ENCODE data around the gene ELF2. TPM values are rescaled to one million over a fixed set of nuclear protein-coding genes. Genes with fewer than 3 reads are reported as not detected.

ELF2 gene
- total and polyA plus RNA-seq, 2 donors (not counting 3 experiments of a cell fraction or from before 2014, with no cell fraction given): 16.4 to 35.1 TPM

- Histone ChIP-seq H4K20me1 (replicated peaks; ENCODE audit: control insufficient read depth, extremely low read depth, insufficient read depth, low read length) (peaks cover 7% of the 10 kb centered on the region), H3K9me1 (replicated peaks; ENCODE audit: control insufficient read depth, extremely low read depth, insufficient read depth, low read length) (no peaks in the 10 kb centered on the region), H2AFZ (ENCODE audit: low read depth, low read length) (peak overlapping the region; percentile 56), H3K36me3 (ENCODE audit: control insufficient read depth in 2 of 2, extremely low read depth in 1 of 2, insufficient read depth in 2 of 2, low read length in 2 of 2) (no peaks in the 10 kb centered on the region), H3K4me1 (ENCODE audit: control insufficient read depth, extremely low read depth, insufficient read depth, low read length) (peaks cover 7% of the 10 kb centered on the region), H3K27ac (ENCODE audit: insufficient read depth, low read depth, low read length) (peak overlapping the region; percentile 79), H3K27me3 (ENCODE audit: control insufficient read depth in 2 of 2, insufficient read depth in 2 of 2, low read length in 2 of 2) (no peaks in the 10 kb centered on the region), H3K4me2 (ENCODE audit: insufficient read depth, low read length) (peak overlapping the region; percentile 99), H3K4me3 (replicated peaks in 1 of 3; ENCODE audit: insufficient read depth in 1 of 3, low read depth in 1 of 3, low read length in 3 of 3) (peak overlapping the region; percentile 84 to 91 (median 90)), H3K79me2 (ENCODE audit: control insufficient read depth, insufficient read depth, low read length) (peaks cover 5% of the 10 kb centered on the region), H3K9me3 (replicated peaks; ENCODE audit: control insufficient read depth, insufficient read depth, low read length) (no peaks in the 10 kb centered on the region), H3K9ac (replicated peaks; ENCODE audit: extremely low read depth, insufficient read depth, low read length) (peak overlapping the region; percentile 85)
- FAIRE-seq: no peak
- CTCF ChIA-PET: interaction anchor here (1.0 to 4.0 kb wide), 5 partner anchors 10 to 145 kb away, joined by 3 to 37 read pairs (median 13); no protein-coding TSS in a partner anchor
- dilution Hi-C loops (cut with MboI; ENCODE audit: extremely low pct_ligation_motif_present, low sequenced_read_pairs) (no loop called here), intact Hi-C loops (cut with micrococcal nuclease) (loop anchor here (1.0 to 2.0 kb wide), 4 partner anchors 77 to 381 kb away; partner anchors contain the start of genes MGARP, NOCT and SETD7)
- POLR2A ChIA-PET: interaction anchor here (1.5 to 1.8 kb wide), 2 partner anchors 126 to 145 kb away, joined by 3 to 7 read pairs; partner anchors contain the start of gene NAA15
- TF ChIP-seq POLR2AphosphoS5 (IDR thresholded peaks at IDR 0.05; ENCODE audit: insufficient read depth, low read depth, low read length) (no peak), EZH2 (IDR thresholded peaks at IDR 0.05; ENCODE audit: borderline replicate concordance, low read depth, low read length, severe bottlenecking) (peak; percentile 44)
- no TSS peak for BruUV-seq (replicated peaks)
- no peak for DNase-seq (ENCODE audit: low read depth, low spot score)
Observed at GRCh38 chr4:139175646-139176301, 1.2 kb downstream of the ELF2 start.

- Histone ChIP-seq H3K27ac (ENCODE audit: insufficient read depth, low read depth, low read length) (no peak overlapping the region), H3K27me3 (ENCODE audit: control insufficient read depth in 2 of 2, insufficient read depth in 2 of 2, low read length in 2 of 2) (no peaks in the 10 kb centered on the region), H3K4me1 (ENCODE audit: control insufficient read depth, extremely low read depth, insufficient read depth, low read length) (peaks cover 7% of the 10 kb centered on the region), H3K4me2 (ENCODE audit: insufficient read depth, low read length) (no peak overlapping the region), H3K9me1 (replicated peaks; ENCODE audit: control insufficient read depth, extremely low read depth, insufficient read depth, low read length) (no peaks in the 10 kb centered on the region), H3K9me3 (replicated peaks; ENCODE audit: control insufficient read depth, insufficient read depth, low read length) (no peaks in the 10 kb centered on the region), H2AFZ (ENCODE audit: low read depth, low read length) (no peak overlapping the region), H4K20me1 (replicated peaks; ENCODE audit: control insufficient read depth, extremely low read depth, insufficient read depth, low read length) (peaks cover 7% of the 10 kb centered on the region), H3K36me3 (ENCODE audit: control insufficient read depth in 2 of 2, extremely low read depth in 1 of 2, insufficient read depth in 2 of 2, low read length in 2 of 2) (no peaks in the 10 kb centered on the region), H3K4me3 (replicated peaks in 1 of 3; ENCODE audit: insufficient read depth in 1 of 3, low read depth in 1 of 3, low read length in 3 of 3) (no peak overlapping the region), H3K9ac (replicated peaks; ENCODE audit: extremely low read depth, insufficient read depth, low read length) (no peak overlapping the region), H3K79me2 (ENCODE audit: control insufficient read depth, insufficient read depth, low read length) (peaks cover 5% of the 10 kb centered on the region)
- no peak for DNase-seq (ENCODE audit: low read depth, low spot score)
- POLR2A ChIA-PET: no interaction called here
- BruUV-seq (replicated peaks): no TSS peak
- dilution Hi-C loops (cut with MboI; ENCODE audit: extremely low pct_ligation_motif_present, low sequenced_read_pairs) (no loop called here), intact Hi-C loops (cut with micrococcal nuclease) (no loop called here)
- no peak for FAIRE-seq
- CTCF ChIA-PET: interaction anchor here (1.2 to 2.9 kb wide), 2 partner anchors 73 to 142 kb away, joined by 3 to 14 read pairs; no protein-coding TSS in a partner anchor
- no peak for TF ChIP-seq MAX (IDR thresholded peaks at IDR 0.05; ENCODE audit: insufficient read depth, insufficient read length)
- no peak for TF ChIP-seq JUN (IDR thresholded peaks at IDR 0.05; ENCODE audit: borderline replicate concordance, insufficient read depth, insufficient read length, low read depth)
- TF ChIP-seq FOS (IDR thresholded peaks at IDR 0.05; ENCODE audit: borderline replicate concordance, insufficient read depth, low read length): no peak
- TF ChIP-seq GATA2 (IDR thresholded peaks at IDR 0.05; ENCODE audit: insufficient read depth, insufficient read length, low read depth, low read length): no peak
- no peak for TF ChIP-seq MYC (IDR thresholded peaks at IDR 0.05; ENCODE audit: low read depth, low read length)
- TF ChIP-seq EZH2 (IDR thresholded peaks at IDR 0.05; ENCODE audit: borderline replicate concordance, low read depth, low read length, severe bottlenecking): no peak
Observed at GRCh38 chr4:139171876-139172691, 4.9 kb downstream of the ELF2 start.
